GM19324 (cell line): ENCODE measurements around the gene PSME4.
"Not testable (repeated sequence)": the region's sequence is repeated elsewhere in the genome, so short reads cannot be mapped to it uniquely, and the experiment has no call there.

Source experiments
- ATAC-seq: cut with Tn5 transposase; IDR thresholded peaks from one replicate; pipeline ENCODE4 v1.9.1; 2021; ENCODE audit warnings: mild to moderate bottlenecking, moderate library complexity; ENCODE audit not compliant: unreplicated experiment, low FRiP score

The PSME4 gene

GRCh38 chr2:53843595-53843994, 127.2 kb downstream of the PSME4 start:
- ATAC-seq, result no peak

- no peak for ATAC-seq
Observed at GRCh38 chr2:53842891-53843290, 127.9 kb downstream of the PSME4 start.

- not testable (repeated sequence) for ATAC-seq
Observed at GRCh38 chr2:53841651-53842050, 129.1 kb downstream of the PSME4 start.

GRCh38 chr2:53840580-53840979, 130.2 kb downstream of the PSME4 start:
- no peak for ATAC-seq

- ATAC-seq, result not testable (repeated sequence)
Observed at GRCh38 chr2:53829980-53830290, 140.9 kb downstream of the PSME4 start.

GRCh38 chr2:53829273-53829979, 141.4 kb downstream of the PSME4 start:
- ATAC-seq, result no peak

- no peak for ATAC-seq
Observed at GRCh38 chr2:53828331-53828730, 142.5 kb downstream of the PSME4 start.

- ATAC-seq, result no peak
Observed at GRCh38 chr2:53827398-53828175, 143.2 kb downstream of the PSME4 start.

- ATAC-seq, result no peak
Observed at GRCh38 chr2:53826587-53827397, 144.0 kb downstream of the PSME4 start.

- no peak for ATAC-seq
Observed at GRCh38 chr2:53826030-53826410, 144.8 kb downstream of the PSME4 start.

GRCh38 chr2:53823639-53824038, 147.2 kb downstream of the PSME4 start:
- not testable (repeated sequence) for ATAC-seq

- no peak for ATAC-seq
Observed at GRCh38 chr2:53821810-53822209, 149.0 kb downstream of the PSME4 start.

- no peak for ATAC-seq
Observed at GRCh38 chr2:53820711-53821110, 150.1 kb downstream of the PSME4 start.

GRCh38 chr2:53820048-53820447, 150.7 kb downstream of the PSME4 start:
- ATAC-seq, result no peak

GRCh38 chr2:53819634-53820033, 151.2 kb downstream of the PSME4 start:
- no peak for ATAC-seq

- no peak for ATAC-seq
Observed at GRCh38 chr2:53818854-53819435, 151.8 kb downstream of the PSME4 start.
